Neural progenitor cell (in vitro differentiated cells): ENCODE measurements around the gene PLIN4.

Experiments
- CTCF ChIP-seq: fragments of 200-600 bp; sonication (generic); IDR thresholded peaks from 2 replicates; pipeline ENCODE4 v1.5.1; 2017; ENCODE audit warnings: antibody characterized with exemption, mild to moderate bottlenecking
- EZH2 ChIP-seq: fragments of 200-600 bp; sonication (generic); IDR thresholded peaks from 2 replicates; pipeline ENCODE4 v1.6.1; 2017; ENCODE audit warnings: antibody characterized with exemption, mild to moderate bottlenecking, moderate library complexity
- EZH2phosphoT487 ChIP-seq: fragments of 200-600 bp; sonication (generic); IDR thresholded peaks from 2 replicates; pipeline ENCODE4 v1.6.1; 2017; ENCODE audit warnings: antibody characterized with exemption

GRCh38 chr19:4547303-4548237, 29.3 kb upstream of the PLIN4 start:
- TF ChIP-seq EZH2: no peak
- TF ChIP-seq EZH2phosphoT487: no peak
- peak; percentile 28 for TF ChIP-seq CTCF
